PC-9 (cell line): ENCODE results near the gene ACTL9.
"Not testable (repeated sequence)": the region's sequence is repeated elsewhere in the genome, so short reads cannot be mapped to it uniquely, and the experiment has no call there.

Experiments used
- CTCF ChIP-seq: fragments of 200-600 bp; sonication (generic); conservative IDR thresholded peaks from 2 replicates; pipeline ENCODE4 v1.6.1; 2017; ENCODE audit warnings: mixed run types, antibody characterized with exemption, mild to moderate bottlenecking, moderate library complexity
- EZH2 ChIP-seq: fragments of 200-600 bp; sonication (generic); IDR thresholded peaks from 2 replicates; pipeline ENCODE4 v1.8.0; 2017; ENCODE audit warnings: antibody characterized with exemption, low read depth

DNA sequence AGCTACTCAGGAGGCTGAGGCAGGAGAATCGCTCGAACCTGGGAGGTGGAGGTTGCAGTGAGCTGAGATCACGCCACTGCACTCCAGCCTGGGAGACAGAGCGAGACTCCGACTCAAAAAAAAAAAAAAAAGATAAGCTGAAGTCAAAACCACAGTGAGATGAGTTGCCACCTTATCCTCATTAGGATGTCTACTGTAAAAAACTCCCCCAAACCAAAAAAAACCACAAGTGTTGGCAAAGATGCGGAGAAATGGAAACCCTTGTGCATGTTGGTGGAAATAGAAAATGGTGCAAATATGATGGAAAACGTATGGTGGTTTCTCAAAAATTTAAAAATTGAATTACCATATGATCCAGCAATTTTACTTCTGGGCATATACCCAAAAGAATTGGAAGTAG is 11.7 kb upstream of the ACTL9 start:
- TF ChIP-seq CTCF, EZH2: not testable (repeated sequence)
